Stimulated activated CD4-positive, alpha-beta T cell treated with anti-CD3 and anti-CD28 coated beads, Interleukin-15, amount 100 ng/mL, for 48 hours (primary cell): ENCODE measurements around the gene COX5A.
"Not testable (repeated sequence)": the region's sequence is repeated elsewhere in the genome, so short reads cannot be mapped to it uniquely, and the experiment has no call there.

Experiments
- DNase-seq, 2 donors: peaks; one replicate each; pipeline ENCODE4 v3.0.0-alpha.2; 2020; ENCODE audit warnings: low read depth in 2 of 2

The COX5A gene

GRCh38 chr15:74902295-74903075 is 35.4 kb downstream of the COX5A start:
- DNase-seq: no peak

- peak; percentile 21 to 36 for DNase-seq
Measured at GRCh38 chr15:74901612-74902063, 36.2 kb downstream of the COX5A start.

GRCh38 chr15:74897300-74897701 is 40.6 kb downstream of the COX5A start:
- DNase-seq: no peak

GRCh38 chr15:74896316-74896715 is 41.6 kb downstream of the COX5A start:
- DNase-seq: no peak

GRCh38 chr15:74895830-74896229 is 42.0 kb downstream of the COX5A start:
- no peak for DNase-seq

GRCh38 chr15:74894383-74894782 is 43.5 kb downstream of the COX5A start:
- DNase-seq: not testable (repeated sequence)

GRCh38 chr15:74893627-74894026 is 44.2 kb downstream of the COX5A start:
- no peak for DNase-seq

GRCh38 chr15:74892931-74893330 is 44.9 kb downstream of the COX5A start:
- no peak for DNase-seq

- DNase-seq: no peak
Measured at GRCh38 chr15:74892313-74892712, 45.6 kb downstream of the COX5A start.

- DNase-seq: no peak
Measured at GRCh38 chr15:74891469-74891868, 46.4 kb downstream of the COX5A start.

GRCh38 chr15:74890665-74890960 is 47.3 kb downstream of the COX5A start:
- DNase-seq: no peak

- DNase-seq: peak; percentile 85 to 88
Measured at GRCh38 chr15:74889883-74890664, 47.8 kb downstream of the COX5A start, which contains the start of gene MPI. MPI (plus strand) TSS chr15:74890042; CDS start chr15:74890074, 32 bp downstream.

- no peak for DNase-seq
Measured at GRCh38 chr15:74889390-74889882, 48.4 kb downstream of the COX5A start.

GRCh38 chr15:74888716-74889115 is 49.2 kb downstream of the COX5A start:
- DNase-seq: no peak

GRCh38 chr15:74887537-74888193 is 50.2 kb downstream of the COX5A start:
- DNase-seq: not testable (repeated sequence)

- DNase-seq: no peak
Measured at GRCh38 chr15:74885461-74885860, 52.4 kb downstream of the COX5A start.

GRCh38 chr15:74884428-74885223 is 53.2 kb downstream of the COX5A start:
- DNase-seq: no peak

GRCh38 chr15:74882528-74882927 is 55.3 kb downstream of the COX5A start:
- DNase-seq: no peak

GRCh38 chr15:74878273-74878672 is 59.6 kb downstream of the COX5A start:
- DNase-seq: no peak

GRCh38 chr15:74873756-74874424 is 64.0 kb downstream of the COX5A start:
- no peak for DNase-seq
